NCI-H2107 treated with DMSO at 0.1 percent for 48 hours (cell line): Measurements from ENCODE around the gene PADI3.
A peak's percentile ranks its signal among the peaks of the same experiment; 100 is the strongest.

Experiments
- DNase-seq: peaks from one replicate; lab custom pipeline; 2025; ENCODE audit not compliant: unreplicated experiment; lab: John Stamatoyannopoulos, UW

PADI3 gene

DNA sequence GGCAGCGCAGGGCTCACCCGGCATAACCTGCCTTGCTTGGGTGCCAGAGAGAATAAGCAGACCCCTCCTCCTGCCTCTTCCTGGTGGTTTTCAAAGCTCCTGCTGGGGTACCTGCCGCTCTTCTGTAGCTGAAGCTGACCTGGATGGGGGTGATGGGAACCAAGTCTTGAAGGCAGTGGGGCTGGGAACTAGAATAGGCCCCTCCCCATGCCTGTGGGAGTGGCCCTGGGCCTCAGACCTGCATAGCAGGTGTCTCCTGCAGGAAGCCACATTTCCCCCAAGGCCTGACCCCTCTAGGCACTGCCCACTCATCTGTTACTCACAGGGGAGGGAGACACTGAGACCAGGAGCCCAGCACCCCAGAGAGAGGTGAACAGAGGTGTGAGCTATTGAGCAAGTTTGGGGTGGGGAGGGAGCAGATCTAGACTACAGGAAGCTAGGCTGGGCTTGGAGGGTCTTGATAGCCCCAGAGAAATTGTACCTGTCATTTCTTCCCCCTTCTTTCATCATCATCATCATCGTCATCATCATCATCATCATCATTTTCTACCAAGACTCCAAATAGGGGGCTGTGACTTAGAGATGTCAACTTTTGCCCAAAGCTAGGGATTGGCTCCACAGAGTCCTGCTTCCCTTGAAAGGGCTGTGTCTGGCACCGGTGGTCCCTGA lies 33.9 kb upstream of the PADI3 start:
- DNase-seq, result no peak

DNA sequence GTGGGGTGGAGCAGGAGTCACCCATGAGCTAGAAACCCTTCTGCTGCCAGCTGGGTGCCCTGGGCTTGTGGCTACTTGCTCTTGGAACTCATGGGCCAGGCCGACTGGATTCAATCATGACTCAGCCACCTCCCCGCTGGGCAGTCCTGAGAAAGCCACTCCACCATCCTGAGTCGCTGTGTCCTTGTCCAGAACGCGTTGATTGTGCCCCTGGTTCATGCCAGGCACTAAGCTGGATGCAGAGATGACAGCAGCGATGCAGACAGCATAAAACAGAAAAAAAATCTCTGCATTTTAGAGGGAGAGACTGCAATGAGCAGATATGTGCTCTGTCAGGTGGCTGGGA lies 33.4 kb upstream of the PADI3 start:
- DNase-seq, result no peak

DNA sequence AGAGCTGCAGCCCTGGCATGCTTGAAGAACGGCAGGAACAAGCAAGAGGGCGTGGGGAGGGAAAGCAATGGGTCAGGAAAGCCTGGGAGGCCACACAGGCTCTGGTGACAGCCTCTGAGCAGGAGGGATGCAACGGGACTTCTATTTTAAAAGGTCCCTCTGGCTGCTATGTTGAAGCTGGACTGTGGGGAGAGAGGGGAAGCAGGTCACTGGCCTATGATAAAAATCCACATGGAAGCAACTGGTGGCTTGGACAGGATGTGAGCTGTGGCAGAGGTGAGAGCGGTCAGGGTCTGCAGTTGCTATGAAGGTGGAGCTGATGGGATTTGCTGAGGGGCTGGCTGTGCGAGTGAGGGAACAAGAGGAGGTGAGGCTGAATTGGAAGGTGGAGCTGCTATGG lies 32.8 kb upstream of the PADI3 start:
- no peak for DNase-seq

DNA sequence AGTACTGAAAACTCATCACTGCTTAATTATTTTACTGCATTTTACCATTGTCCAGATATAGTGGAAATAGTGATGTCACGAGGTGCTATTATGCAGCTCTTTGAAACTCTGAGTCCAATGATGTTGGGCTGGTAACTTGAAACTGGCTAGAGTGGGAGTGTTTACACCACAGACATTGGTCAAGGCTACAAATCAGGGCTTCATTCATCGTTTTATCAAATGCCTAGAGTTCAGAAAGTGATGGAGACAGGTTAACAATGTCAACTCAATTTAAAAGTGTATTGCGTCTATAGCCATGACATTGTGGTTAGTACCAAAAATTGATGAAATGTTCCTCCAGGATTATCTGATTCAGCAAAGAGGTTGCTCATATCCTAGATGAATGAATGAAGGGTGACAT lies 31.3 kb upstream of the PADI3 start:
- no peak for DNase-seq

DNA sequence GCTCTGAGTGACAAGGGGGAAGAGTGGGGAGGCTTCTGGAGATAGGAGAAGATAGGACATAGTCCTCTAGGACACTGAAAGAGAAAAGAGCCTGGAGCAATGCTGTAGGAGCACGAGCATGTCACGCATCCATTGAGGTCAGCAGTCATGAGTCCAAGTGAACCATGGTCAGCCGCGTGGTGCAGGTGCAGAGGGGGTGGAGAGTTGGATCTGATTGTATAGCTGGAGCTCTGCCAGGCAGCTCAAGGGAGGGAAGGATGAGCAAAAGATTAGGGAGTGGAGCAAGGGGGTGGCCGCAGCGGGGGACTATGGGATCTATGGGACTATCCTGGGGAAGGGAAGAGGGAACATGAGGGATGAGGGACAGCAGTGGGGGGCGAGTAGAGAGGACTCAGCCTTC lies 30.0 kb upstream of the PADI3 start:
- no peak for DNase-seq

DNA sequence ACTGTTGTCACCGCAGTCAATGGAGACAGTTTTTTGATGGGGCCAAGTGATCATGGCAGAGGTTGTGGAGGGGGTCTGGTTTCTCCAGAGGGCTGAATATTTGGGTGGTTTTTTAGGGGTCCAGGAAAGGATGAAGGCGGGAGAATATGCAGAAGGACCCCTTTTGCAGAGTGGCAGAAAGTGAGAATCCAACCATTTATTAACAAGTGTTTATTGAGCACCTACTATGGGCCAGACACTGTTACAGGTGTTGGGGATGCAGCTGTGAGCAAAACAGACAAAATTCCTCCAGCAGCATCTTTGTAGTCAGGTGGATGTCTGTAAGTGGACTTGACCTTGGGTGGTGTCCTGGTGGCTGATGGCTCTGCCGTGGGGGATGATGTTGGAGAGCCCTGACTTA lies 28.6 kb upstream of the PADI3 start:
- DNase-seq, result no peak

DNA sequence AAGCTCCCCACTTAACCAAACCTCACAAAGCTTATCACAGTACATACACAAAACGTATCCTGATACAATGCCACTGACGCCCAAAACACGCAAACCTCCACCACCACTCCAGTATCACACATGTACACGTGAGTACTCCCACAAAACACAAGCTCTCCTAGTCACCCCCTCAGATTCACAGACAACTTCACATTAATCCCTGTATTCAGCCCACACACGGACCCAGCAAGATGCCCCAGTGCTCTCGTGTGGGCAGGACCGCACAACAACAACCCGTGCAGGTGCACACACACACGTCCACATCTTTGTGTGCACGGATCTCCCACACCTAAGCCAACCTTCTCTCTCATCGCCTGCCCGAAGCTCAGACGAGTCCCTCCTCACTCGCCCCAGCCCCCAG lies 26.3 kb upstream of the PADI3 start:
- DNase-seq, result no peak

DNA sequence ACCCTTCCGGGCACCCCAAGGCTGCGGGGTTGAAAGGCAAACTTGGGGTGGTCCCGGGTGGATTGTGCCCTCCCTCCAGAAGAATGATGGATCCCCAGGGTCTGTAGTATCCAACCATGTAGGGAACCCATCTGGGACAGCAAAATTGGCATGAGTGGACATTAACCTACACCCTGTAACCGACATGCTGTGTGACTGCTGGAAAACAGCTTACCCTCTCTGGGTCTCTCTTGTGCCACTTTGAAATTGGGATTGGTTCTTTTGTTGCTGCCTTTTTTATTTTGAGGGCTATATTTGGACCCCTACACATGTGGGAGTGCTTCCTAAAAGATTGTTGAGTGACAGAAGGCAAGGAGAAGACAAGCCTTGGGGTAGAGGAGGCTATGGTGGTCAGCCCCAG lies 24.5 kb upstream of the PADI3 start:
- no peak for DNase-seq

DNA sequence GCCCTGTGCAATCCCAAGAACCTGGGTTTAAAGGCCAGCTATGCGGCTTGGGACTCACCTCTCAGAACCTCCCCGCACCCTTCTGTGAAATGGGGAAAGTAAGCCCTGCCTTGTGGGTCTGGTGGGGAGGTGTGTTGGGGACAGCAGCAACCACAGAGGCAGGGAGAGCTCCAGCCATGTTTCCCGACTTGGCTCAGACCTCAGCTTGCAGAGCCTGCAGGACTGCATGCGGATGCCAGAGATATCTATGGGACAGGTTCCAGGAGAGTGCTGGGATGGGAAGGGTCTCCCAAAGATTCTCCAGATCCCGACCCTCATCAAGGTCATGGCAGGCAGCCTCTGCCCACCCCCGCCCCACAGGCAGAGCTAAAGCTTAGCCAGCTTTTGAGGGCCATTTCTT lies 23.8 kb upstream of the PADI3 start:
- no peak for DNase-seq

DNA sequence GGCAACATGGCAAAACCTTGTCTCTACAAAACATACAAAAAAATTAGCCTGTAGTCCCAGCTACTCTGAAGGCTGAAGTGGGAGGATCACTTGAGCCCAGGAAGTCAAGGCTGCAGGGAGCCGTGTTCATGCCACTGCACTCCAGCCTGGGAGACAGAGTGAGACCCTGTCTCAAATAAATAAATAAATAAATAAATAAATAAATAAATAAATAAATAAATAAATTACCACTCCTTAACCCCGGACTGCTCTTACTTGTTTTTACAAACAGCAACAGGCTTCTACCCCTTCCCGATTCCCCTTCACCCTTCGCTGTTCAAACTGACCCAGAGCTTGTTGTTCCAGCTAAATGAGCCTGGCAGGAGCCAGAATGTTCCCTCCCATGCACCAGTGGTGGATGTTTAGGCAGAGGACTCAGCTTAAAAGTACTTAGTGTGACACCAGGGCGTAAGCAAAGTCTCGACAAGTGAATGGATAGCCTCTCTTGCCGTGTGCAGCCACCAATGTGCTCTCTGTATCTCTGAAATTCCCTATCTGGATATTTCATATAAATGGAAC lies 21.5 kb upstream of the PADI3 start:
- no peak for DNase-seq

DNA sequence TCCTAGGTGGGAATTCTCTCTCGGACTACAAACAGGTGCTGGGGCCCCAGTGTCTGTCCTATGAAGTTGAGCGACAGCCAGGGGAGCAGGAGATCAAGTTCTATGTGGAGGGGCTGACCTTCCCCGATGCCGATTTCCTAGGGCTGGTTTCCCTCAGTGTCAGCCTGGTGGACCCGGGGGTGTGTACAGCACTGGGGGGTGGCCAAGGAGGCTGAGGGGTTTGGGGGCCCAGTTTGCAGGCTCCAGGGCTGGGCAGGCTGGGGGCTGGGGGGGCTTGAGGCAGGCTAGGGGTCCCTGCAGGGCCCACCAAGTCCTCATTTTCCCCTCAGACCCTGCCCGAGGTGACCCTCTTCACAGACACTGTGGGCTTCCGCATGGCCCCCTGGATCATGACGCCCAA lies 20.3 kb upstream of the PADI3 start:
- DNase-seq, result no peak

DNA sequence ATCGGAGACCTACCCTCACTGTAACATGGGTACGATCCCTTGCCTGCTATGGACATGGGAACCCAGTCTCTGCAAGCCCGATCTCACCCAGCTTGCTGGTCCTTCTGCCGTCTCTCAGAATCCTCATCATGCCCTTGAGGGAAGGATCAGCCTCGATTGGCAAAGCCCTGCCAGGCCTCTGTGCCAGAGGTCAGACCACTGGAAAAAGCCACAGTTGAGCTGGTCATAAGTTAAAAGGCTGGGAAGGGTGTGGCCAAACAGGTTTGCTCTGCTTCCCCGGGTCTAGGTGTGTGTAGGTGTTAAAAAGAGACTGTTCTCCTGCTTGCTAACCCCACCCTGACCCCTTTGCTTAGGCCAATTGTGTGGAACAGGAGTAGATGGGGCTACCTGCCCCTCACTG lies 19.5 kb upstream of the PADI3 start:
- no peak for DNase-seq

DNA sequence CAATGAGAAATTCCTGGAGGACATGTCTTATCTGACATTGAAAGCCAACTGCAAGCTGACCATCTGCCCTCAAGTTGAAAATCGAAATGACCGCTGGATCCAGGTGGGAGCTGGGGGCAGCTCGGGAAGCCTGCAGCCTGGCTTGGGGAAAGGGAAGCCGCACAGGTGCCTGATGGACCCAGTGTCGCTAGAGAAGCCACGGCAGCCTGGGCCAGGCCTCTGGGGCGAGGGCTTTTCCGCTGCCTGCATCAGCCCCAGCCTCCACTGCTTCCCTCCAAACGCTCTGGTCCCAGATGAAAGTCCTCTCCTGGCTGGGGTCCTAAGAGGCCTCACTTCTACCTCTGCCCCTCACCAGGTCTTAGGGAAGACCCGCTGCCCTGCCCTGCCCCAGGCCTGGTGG lies 18.8 kb upstream of the PADI3 start:
- DNase-seq, result no peak

DNA sequence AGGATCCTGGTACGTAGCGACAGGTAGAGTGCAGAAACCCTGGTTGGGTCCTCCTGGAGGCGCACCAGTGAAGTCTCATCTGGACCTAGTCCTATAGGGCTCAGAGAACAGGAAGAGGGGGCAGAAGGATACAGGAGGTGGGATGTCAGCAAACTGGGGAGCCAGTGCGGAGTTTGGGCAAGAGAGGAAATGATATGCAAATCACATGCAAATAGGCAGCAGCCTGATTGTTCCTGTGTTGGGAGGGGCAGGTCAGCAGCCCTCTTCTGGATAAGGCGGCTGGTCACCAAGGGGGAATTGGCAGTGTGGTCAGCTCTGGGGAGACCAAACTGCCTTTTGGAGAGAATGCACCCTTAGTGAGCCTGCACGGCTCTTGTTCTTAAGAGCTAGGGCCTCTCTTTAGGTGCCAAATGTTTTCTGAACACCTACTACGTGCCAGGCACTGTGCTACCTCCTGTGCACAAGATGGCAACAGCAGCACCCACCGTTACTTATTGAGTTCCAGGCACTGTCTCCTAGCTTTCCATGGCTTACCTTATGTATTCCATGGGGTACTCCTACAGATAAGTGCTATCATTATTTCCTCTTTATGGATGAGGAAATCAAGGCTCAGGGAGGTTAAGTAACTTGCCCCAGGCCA lies 18.1 kb upstream of the PADI3 start:
- no peak for DNase-seq

DNA sequence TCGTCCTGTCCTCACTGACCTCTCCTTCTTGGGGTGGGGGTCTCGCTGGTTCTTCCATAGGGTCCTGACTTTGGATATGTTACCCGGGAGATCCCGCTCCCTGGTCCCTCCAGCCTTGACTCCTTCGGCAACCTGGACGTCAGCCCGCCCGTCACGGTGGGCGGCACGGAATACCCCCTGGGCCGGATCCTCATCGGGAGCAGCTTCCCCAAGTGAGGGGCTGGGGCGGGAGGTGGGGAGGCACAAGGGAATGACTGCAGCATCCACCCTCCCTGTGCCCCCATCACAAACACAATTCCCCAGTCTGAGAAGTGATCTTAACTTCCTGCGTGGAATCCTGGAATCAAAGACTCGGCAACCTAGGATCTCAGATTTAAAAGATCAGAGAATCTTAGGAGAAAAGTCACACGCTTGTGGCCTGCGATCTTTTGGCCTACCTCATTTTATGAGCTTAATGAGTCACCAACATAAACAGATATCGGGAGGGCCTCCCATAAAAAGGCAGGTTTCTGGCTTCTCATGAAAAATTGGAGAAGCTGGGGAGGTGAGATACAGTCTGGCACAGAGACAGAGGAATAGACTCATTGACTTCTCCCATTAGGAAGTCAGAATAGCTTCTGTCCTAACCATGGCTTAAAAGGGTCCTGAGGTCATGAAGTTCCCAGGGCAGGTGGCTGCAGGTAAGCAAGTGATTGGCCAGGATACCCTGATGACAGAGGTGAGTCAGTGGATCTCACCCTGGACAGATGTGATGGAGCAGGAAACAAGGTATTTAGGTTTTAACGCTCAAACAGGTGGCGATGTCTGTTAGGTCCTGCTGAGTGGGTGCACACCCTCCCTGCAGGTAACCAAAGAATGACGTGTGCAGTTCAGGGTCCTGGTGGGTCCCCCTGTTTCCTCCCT lies 15.9 kb upstream of the PADI3 start:
- DNase-seq, result no peak

DNA sequence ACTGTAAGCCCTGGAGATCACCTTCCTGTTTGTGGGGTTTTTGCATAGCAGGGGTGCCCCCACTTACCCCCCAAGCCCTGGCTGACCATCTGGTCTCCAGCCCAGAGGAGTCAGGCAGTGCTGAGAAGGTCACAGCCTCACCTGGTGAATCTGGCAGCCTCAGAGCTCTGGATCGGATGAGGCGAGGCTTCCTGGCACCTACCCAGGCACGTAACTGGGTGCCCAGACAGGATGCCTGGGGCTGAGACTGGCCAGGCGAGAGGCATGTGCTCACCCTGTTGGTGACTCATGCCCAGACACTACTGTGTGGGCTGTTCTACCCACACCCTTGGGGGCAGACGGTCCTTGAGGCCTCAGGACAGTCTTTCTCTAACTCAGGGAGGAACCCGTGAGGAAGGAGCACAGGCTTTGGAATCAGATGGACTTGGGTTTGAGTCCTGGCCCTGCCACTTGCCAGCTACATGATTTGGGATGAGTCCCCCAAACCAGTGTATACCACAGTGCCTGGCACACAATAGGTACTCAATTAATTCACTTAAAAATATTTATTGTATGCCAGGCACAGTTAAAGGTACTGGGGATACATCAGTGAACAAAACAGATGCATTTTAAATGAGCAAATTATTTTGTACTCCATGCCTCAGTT lies 15.1 kb upstream of the PADI3 start:
- no peak for DNase-seq

DNA sequence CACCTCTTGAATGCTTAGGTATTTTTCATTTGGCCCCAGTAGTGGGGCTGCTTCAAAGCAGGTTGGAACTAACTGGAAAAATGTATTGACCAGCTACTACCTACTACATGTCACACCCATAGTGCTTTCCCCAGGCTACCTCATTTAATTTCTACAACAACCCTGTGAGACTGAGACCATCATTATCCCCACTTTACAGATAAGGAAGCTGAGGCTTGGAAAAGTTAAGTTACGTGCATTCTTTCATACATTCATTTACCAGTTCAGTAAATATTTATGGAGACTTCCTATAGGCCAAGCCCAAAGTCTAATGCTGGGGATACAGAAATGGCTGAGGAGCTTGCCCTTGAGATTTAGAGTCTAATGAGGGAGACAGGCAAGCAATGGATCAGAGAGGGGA lies 14.5 kb upstream of the PADI3 start:
- DNase-seq, result no peak

DNA sequence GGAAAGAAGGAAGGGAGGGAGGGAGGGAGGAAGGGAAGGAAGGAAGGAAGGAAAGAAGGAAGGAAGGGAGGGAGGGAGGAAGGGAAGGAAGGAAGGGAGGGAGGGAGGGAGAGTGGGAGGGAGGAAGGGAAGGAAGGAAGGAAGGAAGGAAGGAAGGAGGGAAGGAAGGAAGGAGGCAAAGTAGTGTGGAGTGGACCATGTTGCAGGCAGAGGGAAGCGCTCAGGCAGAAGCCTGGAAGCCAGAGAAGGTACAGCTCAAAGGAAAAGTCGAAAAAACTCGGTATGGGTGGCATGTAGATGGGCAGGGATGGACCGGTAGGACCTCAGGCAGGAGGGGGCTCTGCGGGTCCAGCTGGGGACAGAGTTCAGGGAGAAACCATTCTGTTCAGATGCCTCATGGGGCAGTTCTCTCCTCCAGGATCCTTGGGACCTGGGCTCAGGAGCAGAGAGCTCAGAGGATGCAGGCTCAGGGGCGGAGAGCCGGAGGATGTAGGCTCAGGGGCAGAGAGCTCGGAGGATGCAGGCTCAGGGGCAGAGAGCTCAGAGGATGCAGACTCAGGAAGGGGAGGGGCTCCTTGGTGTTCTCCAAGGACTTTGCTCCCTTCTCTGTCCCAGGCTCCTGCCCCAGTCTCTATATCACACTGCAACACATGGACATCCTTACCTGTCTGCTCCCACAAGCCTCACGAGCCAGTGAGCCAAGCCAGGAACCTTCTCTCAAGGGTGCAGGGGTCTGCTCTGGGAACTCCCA lies 13.6 kb upstream of the PADI3 start:
- DNase-seq, result no peak

DNA sequence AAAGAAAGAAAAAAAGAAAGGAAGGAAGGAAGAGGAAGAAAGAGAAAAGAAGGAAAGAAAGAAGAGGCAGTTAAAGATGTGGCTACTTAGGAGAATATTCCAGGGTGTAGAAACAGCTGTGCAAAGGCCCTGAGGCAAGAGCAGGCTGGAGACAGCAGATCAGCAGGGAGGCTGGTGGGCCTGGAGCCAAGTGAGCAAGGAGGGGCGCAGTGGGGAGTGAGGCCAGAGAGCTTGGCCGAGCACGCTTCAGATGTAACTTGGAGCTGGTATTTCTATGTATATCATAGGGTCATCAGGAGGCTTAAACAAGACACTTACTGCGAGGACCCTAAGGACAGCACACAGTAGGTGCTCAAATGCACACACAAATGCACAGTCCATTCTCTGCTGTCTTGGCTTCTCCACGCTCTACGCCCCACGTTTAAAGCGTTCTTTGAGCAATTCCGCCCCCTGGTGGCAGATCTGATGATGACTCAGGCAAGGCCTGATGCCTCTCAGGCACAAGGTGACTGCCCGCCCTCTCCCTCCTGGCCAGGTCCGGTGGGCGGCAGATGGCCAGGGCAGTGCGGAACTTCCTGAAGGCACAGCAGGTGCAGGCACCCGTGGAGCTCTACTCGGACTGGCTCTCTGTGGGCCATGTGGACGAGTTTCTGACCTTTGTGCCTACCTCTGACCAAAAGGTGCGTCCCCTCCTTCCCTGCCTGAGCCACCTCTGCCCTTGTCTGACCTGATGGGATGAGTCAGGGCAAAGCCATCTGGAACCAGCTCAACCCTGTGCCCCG lies 11.9 kb upstream of the PADI3 start:
- peak; percentile 21 for DNase-seq

DNA sequence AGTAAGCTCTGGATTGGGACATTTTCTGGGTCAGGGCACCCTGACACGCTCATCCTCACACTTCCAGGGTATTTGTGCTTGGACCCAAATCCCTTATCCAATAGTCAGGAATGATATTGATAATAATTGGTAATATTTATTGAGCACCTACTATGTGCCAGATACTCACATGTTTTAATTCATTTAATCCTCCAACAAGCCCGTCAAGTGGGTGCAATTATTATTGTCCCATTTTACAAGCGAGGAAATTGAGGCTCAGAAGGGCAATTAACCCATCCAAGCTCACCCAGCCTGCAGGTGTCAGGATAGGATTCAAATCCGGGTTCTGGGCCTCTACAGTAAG lies 11.4 kb upstream of the PADI3 start:
- no peak for DNase-seq
